GM12878 (cell line): ENCODE data around the gene SLC37A1. TPM values are rescaled to one million over a fixed set of nuclear protein-coding genes. Genes with fewer than 3 reads are reported as not detected.

ENCODE experiments used
- ATAC-seq: fragments of 200-7000 bp; cut with Tn5 transposase; 3 replicates; pipeline ENCODE4 v1.9.1; 2020; ENCODE audit warnings: mild to moderate bottlenecking, moderate library complexity
- BruUV-seq: library from RNA; stranded (reverse); fragments of 400-500 nt; replicated peaks from 2 replicates; lab custom pipeline; 2021; lab: Mats Ljungman, UMichigan
- CTCF ChIA-PET: fragments of 300-600 bp; sonication (Branson Sonifier 250); formaldehyde crosslinking; extraction: SDS; loops from one replicate; lab custom pipeline; 2021; ENCODE audit warnings: inconsistent platforms; lab: Yijun Ruan, JAX
- POLR2A ChIA-PET: fragments of 350-600 bp; formaldehyde crosslinking; extraction: SDS; loops from one replicate; lab custom pipeline; 2021; ENCODE audit warnings: inconsistent platforms; lab: Charles Lee
- RAD21 ChIA-PET: fragments of 300-600 bp; sonication (Branson Sonifier 250); formaldehyde crosslinking; loops from one replicate; lab custom pipeline; 2023; ENCODE audit warnings: antibody characterized with exemption; ENCODE audit not compliant: unreplicated experiment; lab: Charles Lee
- SMC1A ChIA-PET: fragments of 300-600 bp; sonication (Branson Sonifier 250); formaldehyde crosslinking; loops from one replicate; lab custom pipeline; 2023; ENCODE audit not compliant: unreplicated experiment, uncharacterized antibody; lab: Charles Lee
- DNase-seq: peaks from one replicate; pipeline ENCODE4 v3.0.0-alpha.2; 2011; ENCODE audit warnings: low read depth, low spot score
- FAIRE-seq: peaks from 3 replicates; lab custom pipeline; 2011; peaks lifted over from hg19 to GRCh38; lab: Jason Lieb, UNC
- H2AFZ ChIP-seq: 2 replicates; pipeline ENCODE4 v1.6.0; 2011; ENCODE audit warnings: low read depth, low read length, control low read depth; ENCODE audit not compliant: control insufficient read depth
- H3K27ac ChIP-seq: 2 replicates; pipeline ENCODE4 v1.5.1; 2011; ENCODE audit warnings: control low read depth; ENCODE audit not compliant: control insufficient read depth, insufficient read depth
- H3K27me3 ChIP-seq, 2 experiments: replicated peaks in 1 of 2; 2 replicates each; pipeline versions ENCODE4 v1.6.0 to v1.6.1; 2011; ENCODE audit warnings: low read length in 1 of 2; ENCODE audit not compliant: control insufficient read depth in 2 of 2, insufficient read depth in 2 of 2
- H3K36me3 ChIP-seq, 2 experiments: 2 replicates each; pipeline ENCODE4 v1.5.1; 2011; ENCODE audit warnings: low read length in 1 of 2; ENCODE audit not compliant: control insufficient read depth in 2 of 2, insufficient read depth in 2 of 2
- H3K4me1 ChIP-seq: 2 replicates; pipeline ENCODE4 v1.6.1; 2011; ENCODE audit warnings: mild to moderate bottlenecking, low read length, moderate library complexity, mixed read lengths; ENCODE audit not compliant: control insufficient read depth, insufficient read depth
- H3K4me2 ChIP-seq: 2 replicates; pipeline ENCODE4 v1.6.0; 2011; ENCODE audit warnings: control low read depth; ENCODE audit not compliant: control insufficient read depth, insufficient read depth
- H3K4me3 ChIP-seq: fragments of 200-600 bp; sonication (generic); 2 replicates; pipeline ENCODE4 v1.5.1; 2016
- H3K79me2 ChIP-seq: 2 replicates; pipeline ENCODE4 v1.6.0; 2011; ENCODE audit warnings: low read length; ENCODE audit not compliant: control insufficient read depth, insufficient read depth
- H3K9ac ChIP-seq: 2 replicates; pipeline ENCODE4 v1.8.0; 2011; ENCODE audit warnings: low read length, control low read depth, mixed read lengths; ENCODE audit not compliant: control insufficient read depth, insufficient read depth
- H3K9me3 ChIP-seq: replicated peaks from 3 replicates; pipeline ENCODE4 v1.5.1; 2011; ENCODE audit warnings: mild to moderate bottlenecking, low read length; ENCODE audit not compliant: control insufficient read depth, insufficient read depth
- H4K20me1 ChIP-seq: 2 replicates; pipeline ENCODE4 v1.6.0; 2011; ENCODE audit not compliant: control insufficient read depth, insufficient read depth
- BMI1 ChIP-seq: fragments of 450-650 bp; IDR thresholded peaks from 2 replicates; pipeline ENCODE4 v1.6.1; 2016; ENCODE audit warnings: mild to moderate bottlenecking, moderate library complexity, borderline replicate concordance
- CREB1 ChIP-seq: IDR thresholded peaks from 2 replicates; pipeline ENCODE4 v1.6.1; 2012; ENCODE audit warnings: low read depth, mild to moderate bottlenecking, inconsistent platforms
- FOS ChIP-seq: IDR thresholded peaks from 3 replicates; pipeline ENCODE4 v1.6.1; 2011; ENCODE audit warnings: borderline replicate concordance; ENCODE audit not compliant: insufficient read length; ENCODE audit errors: extremely low read depth
- KDM1A ChIP-seq: fragments of 200-600 bp; sonication (generic); IDR thresholded peaks from 2 replicates; pipeline ENCODE4 v1.6.1; 2016; ENCODE audit warnings: borderline replicate concordance
- PAX5 ChIP-seq: IDR thresholded peaks from 2 replicates; pipeline ENCODE4 v1.6.1; 2011; ENCODE audit warnings: low read depth, low read length, borderline replicate concordance
- SUZ12 ChIP-seq: fragments of 200-600 bp; sonication (generic); IDR thresholded peaks from one replicate; pipeline ENCODE4 v1.6.1; 2018; ENCODE audit warnings: antibody characterized with exemption, mild to moderate bottlenecking; ENCODE audit not compliant: unreplicated experiment
- TARDBP ChIP-seq: IDR thresholded peaks from 2 replicates; pipeline ENCODE4 v1.6.1; 2016; ENCODE audit warnings: borderline replicate concordance
- WGBS: methylation state at CpG from one replicate; pipeline ENCODE4 v1.1.6; 2016; ENCODE audit warnings: low lambda C conversion rate; ENCODE audit not compliant: insufficient replicate concordance, insufficient coverage; ENCODE audit errors: missing lambda C conversion rate; 5-methylcytosine and 5-hydroxymethylcytosine counted together
- in situ Hi-C: fragments of 300-500 bp; cut with MboI; formaldehyde crosslinking; loops from 9 replicates; pipeline ENCODE4 v1.14.3; 2018; ENCODE audit warnings: mixed read lengths
- intact Hi-C: fragments of 100-400 bp; cut with micrococcal nuclease; formaldehyde crosslinking; loops from one replicate; pipeline ENCODE4 v1.14.2; 2022; ENCODE audit not compliant: unreplicated experiment
- polyA plus RNA-seq, 11 experiments: library from polyadenylated mRNA; depleted of rRNA in 4 of 11; unstranded in 6 of 11; stranded (reverse) in 5 of 11; fragments of >200 nt; fragmentation: Nextera tagmentation in 4 of 11; fragmentation: Illumina TruSeq in 1 of 11; extraction: Ambion mirVana in 4 of 11; extraction: Trizol in 1 of 11; gene quantifications; 1 replicate in 1 of 11; 2 replicates in 10 of 11; pipeline versions ENCODE4 v1.2.1 to v1.2.3, GENCODE V29; 2011 to 2016; ENCODE audit warnings: inconsistent platforms in 2 of 11, missing spikeins in 2 of 11, low read depth in 1 of 11
- total RNA-seq, 4 experiments: library from RNA; depleted of rRNA in 3 of 4; stranded (reverse); fragments of >200 nt in 3 of 4; fragmentation: Illumina TruSeq in 1 of 4; extraction: Trizol in 1 of 4; gene quantifications; 2 replicates each; pipeline versions ENCODE4 v1.2.1 to v1.2.3, GENCODE V29; 2013 to 2021
- TF ChIP-seq, protein P1 (sequence below): IDR thresholded peaks from 2 replicates; pipeline ENCODE4 v1.6.1; 2011; ENCODE audit warnings: borderline replicate concordance, low read depth, mild to moderate bottlenecking, moderate library complexity, mixed read lengths, low read length; ENCODE audit not compliant: insufficient read depth; ENCODE audit errors: extremely low read length

Gene SLC37A1
- total and polyA plus RNA-seq, 10 of the 15 experiments (the other 5 are each of a cell fraction or from before 2014, with no cell fraction given), result 1.1 to 35.5 (median 24.4) TPM

DNA sequence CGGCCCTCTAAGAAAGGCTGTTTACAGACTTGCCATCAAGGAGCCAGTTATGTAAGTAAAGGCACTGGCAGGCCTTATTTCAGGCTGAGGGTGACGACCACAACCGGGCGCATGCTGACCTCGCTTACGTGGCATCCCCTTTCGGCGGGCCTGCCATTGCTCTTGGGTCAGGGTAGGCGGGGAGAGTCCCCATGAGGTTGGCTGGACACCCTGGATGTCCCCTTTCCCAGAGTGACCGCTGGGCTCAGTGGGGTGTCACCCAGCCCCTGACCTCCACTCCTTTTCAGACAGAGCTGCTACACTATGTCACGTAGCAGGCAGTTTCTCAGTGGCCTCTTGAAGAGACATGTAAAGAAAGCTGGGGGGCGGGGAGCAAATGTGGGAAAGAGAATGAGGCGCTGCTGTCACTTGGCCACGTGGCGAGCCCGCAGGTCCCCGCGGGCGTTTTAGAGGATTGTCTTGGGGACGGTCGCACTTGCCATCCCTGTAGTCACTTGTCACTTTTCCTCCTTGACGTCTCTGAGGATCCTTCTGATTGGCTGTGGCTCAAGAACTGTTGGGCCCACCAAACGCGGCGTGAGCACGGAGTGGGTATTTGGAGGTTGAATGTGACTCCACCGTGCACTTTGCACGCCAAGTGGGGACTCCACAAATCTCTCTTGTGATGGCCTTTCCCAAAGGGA is 42.2 kb downstream of the SLC37A1 start:
- peaks cover 16% of the 10 kb centered on the region for H3K4me1 ChIP-seq
- intact Hi-C loops, result no loop called here
- ChIA-PET SMC1A (no interaction called here), RAD21 (interaction anchor here (1.4 kb wide), 1 partner anchor 19 kb away, joined by 4 read pairs; no protein-coding TSS in a partner anchor), CTCF (no interaction called here), POLR2A (no interaction called here)
- no peaks in the 10 kb centered on the region for H3K79me2 ChIP-seq
- no peak for DNase-seq
- no peak overlapping the region for H3K9ac ChIP-seq
- TF ChIP-seq BMI1 (no peak), TARDBP (no peak)
- in situ Hi-C loops, result no loop called here
- FAIRE-seq, result no peak
- no peak for ATAC-seq
- no peaks in the 10 kb centered on the region for H3K27me3 ChIP-seq
- BruUV-seq, result no TSS peak
- no peak overlapping the region for H3K4me2 ChIP-seq
- no peak overlapping the region for H3K27ac ChIP-seq
- no peaks in the 10 kb centered on the region for H4K20me1 ChIP-seq
- H3K4me3 ChIP-seq, result no peak overlapping the region
- peaks cover 3 to 6% of the 10 kb centered on the region in 2 experiments; a peak in 3 of 4 replicates for H3K36me3 ChIP-seq
- WGBS, result 95% methylated on average over 28 of the region's 28 CpGs
- no peak overlapping the region for H2AFZ ChIP-seq
- no peaks in the 10 kb centered on the region for H3K9me3 ChIP-seq

DNA sequence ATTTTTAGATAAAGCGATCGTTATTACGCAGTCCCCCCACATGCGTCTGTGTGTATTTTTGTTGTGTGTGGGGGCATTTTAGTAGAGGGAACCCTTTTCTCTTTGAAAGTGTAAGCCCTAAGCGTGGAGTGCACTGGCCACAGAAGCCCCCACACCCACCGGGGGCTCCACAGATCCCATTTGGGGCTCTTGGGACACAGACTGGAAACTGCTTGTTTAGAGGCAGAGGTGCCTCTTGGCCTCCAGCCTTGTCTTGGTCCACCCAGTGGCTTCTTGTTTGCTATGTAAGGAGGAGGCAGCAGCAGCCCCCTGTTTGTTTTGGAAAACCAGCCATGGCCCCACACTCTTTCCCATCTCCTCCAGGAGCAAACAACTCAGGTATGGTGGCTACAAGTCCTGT is 42.8 kb downstream of the SLC37A1 start:
- WGBS, result 98% methylated on average over 6 of the region's 6 CpGs
- Histone ChIP-seq H3K36me3 (peaks cover 3 to 6% of the 10 kb centered on the region in 2 experiments; a peak in 3 of 4 replicates), H3K9me3 (no peaks in the 10 kb centered on the region), H3K4me1 (peaks cover 21% of the 10 kb centered on the region), H3K79me2 (no peaks in the 10 kb centered on the region), H3K27me3 (no peaks in the 10 kb centered on the region), H3K27ac (peak overlapping the region; percentile 50), H2AFZ (0 out of 2 replicates have a peak overlapping the region, but pooled peaks have one; percentile 26), H4K20me1 (no peaks in the 10 kb centered on the region), H3K4me2 (no peak overlapping the region; the same call in 1 of the 2 replicates), H3K4me3 (no peak overlapping the region), H3K9ac (peak overlapping the region; percentile 17; the same call in 1 of the 2 replicates)
- SMC1A ChIA-PET, result interaction anchor here (1.0 to 1.7 kb wide), 2 partner anchors 20 to 21 kb away, joined by 4 read pairs; no protein-coding TSS in a partner anchor
- RAD21 ChIA-PET, result no interaction called here
- FAIRE-seq, result no peak
- intact Hi-C loops, result no loop called here
- CTCF ChIA-PET, result interaction anchor here (1.0 kb wide), 1 partner anchor 246 kb away, joined by 4 read pairs; no protein-coding TSS in a partner anchor
- no peak for DNase-seq
- POLR2A ChIA-PET, result no interaction called here
- in situ Hi-C loops, result no loop called here
- TF ChIP-seq, protein P1, sequence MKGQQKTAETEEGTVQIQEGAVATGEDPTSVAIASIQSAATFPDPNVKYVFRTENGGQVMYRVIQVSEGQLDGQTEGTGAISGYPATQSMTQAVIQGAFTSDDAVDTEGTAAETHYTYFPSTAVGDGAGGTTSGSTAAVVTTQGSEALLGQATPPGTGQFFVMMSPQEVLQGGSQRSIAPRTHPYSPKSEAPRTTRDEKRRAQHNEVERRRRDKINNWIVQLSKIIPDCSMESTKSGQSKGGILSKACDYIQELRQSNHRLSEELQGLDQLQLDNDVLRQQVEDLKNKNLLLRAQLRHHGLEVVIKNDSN, result no peak
- TF ChIP-seq CREB1 (no peak), PAX5 (no peak), FOS (no peak), SUZ12 (no peak), KDM1A (no peak)
- no TSS peak for BruUV-seq
- peak; percentile 8; the same call in 1 of the 3 replicates for ATAC-seq
